Smooth muscle cell (in vitro differentiated cells): Measurements from ENCODE around the gene APLF. TPM values are rescaled to one million over a fixed set of nuclear protein-coding genes. Genes with fewer than 3 reads are reported as not detected.

ENCODE experiments used
- DNase-seq: peaks from one replicate; lab custom pipeline; 2025; ENCODE audit not compliant: unreplicated experiment; lab: John Stamatoyannopoulos, UW
- H2AFZ ChIP-seq: fragments of 200-600 bp; sonication (generic); 2 replicates; pipeline ENCODE4 v1.6.0; 2016; ENCODE audit warnings: antibody characterized with exemption, low read depth, mild to moderate bottlenecking
- H3F3A ChIP-seq: fragments of 200-600 bp; sonication (generic); 2 replicates; pipeline ENCODE4 v1.6.0; 2017; ENCODE audit warnings: antibody characterized with exemption, low read depth
- H3K27ac ChIP-seq: fragments of 200-600 bp; sonication (generic); 2 replicates; pipeline ENCODE4 v1.5.1; 2016; ENCODE audit warnings: low read depth, mild to moderate bottlenecking
- H3K27me3 ChIP-seq: fragments of 200-600 bp; sonication (generic); 2 replicates; pipeline ENCODE4 v1.6.1; 2016; ENCODE audit warnings: low read depth, mild to moderate bottlenecking
- H3K36me3 ChIP-seq: fragments of 200-600 bp; sonication (generic); 2 replicates; pipeline ENCODE4 v1.5.1; 2016; ENCODE audit warnings: low read depth
- H3K4me1 ChIP-seq: fragments of 200-600 bp; sonication (generic); 2 replicates; pipeline ENCODE4 v1.5.1; 2016; ENCODE audit warnings: low read depth
- H3K4me2 ChIP-seq: fragments of 200-600 bp; sonication (generic); 2 replicates; pipeline ENCODE4 v1.6.0; 2016; ENCODE audit warnings: mild to moderate bottlenecking
- H3K4me3 ChIP-seq: fragments of 200-600 bp; sonication (generic); 2 replicates; pipeline ENCODE4 v1.5.1; 2016; ENCODE audit warnings: mild to moderate bottlenecking
- H3K79me2 ChIP-seq: fragments of 200-600 bp; sonication (generic); 2 replicates; pipeline ENCODE4 v1.6.0; 2016; ENCODE audit warnings: low read depth, mild to moderate bottlenecking
- H3K9ac ChIP-seq: fragments of 200-600 bp; sonication (generic); 2 replicates; pipeline ENCODE4 v1.6.0; 2016; ENCODE audit warnings: low read depth
- H3K9me3 ChIP-seq: fragments of 200-600 bp; sonication (generic); replicated peaks from 2 replicates; pipeline ENCODE4 v1.5.1; 2016; ENCODE audit warnings: low read depth
- H4K20me1 ChIP-seq: fragments of 200-600 bp; sonication (generic); 2 replicates; pipeline ENCODE4 v1.6.0; 2016; ENCODE audit warnings: low read depth
- WGBS: methylation state at CpG from one replicate; pipeline ENCODE4 v1.1.7; 2016; ENCODE audit warnings: low lambda C conversion rate; 5-methylcytosine and 5-hydroxymethylcytosine counted together
- polyA plus RNA-seq: library from polyadenylated mRNA; unstranded; fragments of >200 nt; fragmentation: Nextera tagmentation; extraction: Ambion mirVana; gene quantifications from 2 replicates; pipeline ENCODE4 v1.2.1, GENCODE V29; 2016
- total RNA-seq: library from RNA; depleted of rRNA; stranded (reverse); fragments of >200 nt; gene quantifications from 2 replicates; pipeline ENCODE4 v1.2.3, GENCODE V29; 2014
- TF ChIP-seq, protein P1 (sequence below): fragments of 200-600 bp; sonication (generic); IDR thresholded peaks from 2 replicates; pipeline ENCODE4 v1.5.1; 2017; ENCODE audit warnings: borderline replicate concordance, mild to moderate bottlenecking, antibody characterized with exemption; ENCODE audit not compliant: insufficient read depth, poor library complexity, severe bottlenecking

The APLF gene
- total and polyA plus RNA-seq, 2 experiments from 2014 or later: 3.4 to 8.0 TPM

- 12% methylated on average over 11 of the region's 11 CpGs for WGBS
- Histone ChIP-seq H3K36me3 (no peaks in the 10 kb centered on the region), H3K9ac (peak overlapping the region; percentile 96), H3K4me2 (peak overlapping the region; percentile 99), H3K27ac (peak overlapping the region; percentile 96), H2AFZ (peak overlapping the region; percentile 95), H3K4me1 (peaks cover 10% of the 10 kb centered on the region), H3K9me3 (no peaks in the 10 kb centered on the region), H3F3A (peaks cover 9% of the 10 kb centered on the region), H3K79me2 (peaks cover 18% of the 10 kb centered on the region), H4K20me1 (no peaks in the 10 kb centered on the region), H3K27me3 (no peaks in the 10 kb centered on the region), H3K4me3 (peak overlapping the region; percentile 94)
- TF ChIP-seq, protein P1, sequence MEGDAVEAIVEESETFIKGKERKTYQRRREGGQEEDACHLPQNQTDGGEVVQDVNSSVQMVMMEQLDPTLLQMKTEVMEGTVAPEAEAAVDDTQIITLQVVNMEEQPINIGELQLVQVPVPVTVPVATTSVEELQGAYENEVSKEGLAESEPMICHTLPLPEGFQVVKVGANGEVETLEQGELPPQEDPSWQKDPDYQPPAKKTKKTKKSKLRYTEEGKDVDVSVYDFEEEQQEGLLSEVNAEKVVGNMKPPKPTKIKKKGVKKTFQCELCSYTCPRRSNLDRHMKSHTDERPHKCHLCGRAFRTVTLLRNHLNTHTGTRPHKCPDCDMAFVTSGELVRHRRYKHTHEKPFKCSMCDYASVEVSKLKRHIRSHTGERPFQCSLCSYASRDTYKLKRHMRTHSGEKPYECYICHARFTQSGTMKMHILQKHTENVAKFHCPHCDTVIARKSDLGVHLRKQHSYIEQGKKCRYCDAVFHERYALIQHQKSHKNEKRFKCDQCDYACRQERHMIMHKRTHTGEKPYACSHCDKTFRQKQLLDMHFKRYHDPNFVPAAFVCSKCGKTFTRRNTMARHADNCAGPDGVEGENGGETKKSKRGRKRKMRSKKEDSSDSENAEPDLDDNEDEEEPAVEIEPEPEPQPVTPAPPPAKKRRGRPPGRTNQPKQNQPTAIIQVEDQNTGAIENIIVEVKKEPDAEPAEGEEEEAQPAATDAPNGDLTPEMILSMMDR: no peak
- no peak for DNase-seq
These were observed 1.0 kb upstream of the APLF start for GRCh38 chr2:68466361-68466777.

DNA sequence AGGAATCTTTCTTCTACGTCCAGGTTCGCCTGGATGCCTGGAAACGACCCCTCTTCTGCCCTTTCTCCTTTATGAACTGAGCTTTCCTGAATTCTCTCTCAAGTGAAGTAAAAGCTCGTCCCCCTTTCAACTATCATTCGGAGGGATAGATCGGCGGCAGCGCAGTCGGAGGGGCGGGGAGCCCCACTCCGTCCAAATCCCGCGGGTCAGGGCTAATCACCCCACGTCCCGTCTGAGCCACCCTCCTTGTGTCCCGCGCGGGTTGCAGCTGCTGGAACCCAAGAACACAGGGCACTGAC, 658 bp upstream of the APLF start:
- peaks cover 18% of the 10 kb centered on the region for H3K79me2 ChIP-seq
- H3K4me2 ChIP-seq: peak overlapping the region; percentile 99
- H3F3A ChIP-seq: peaks cover 9% of the 10 kb centered on the region
- H2AFZ ChIP-seq: peak overlapping the region; percentile 95
- no peaks in the 10 kb centered on the region for H4K20me1 ChIP-seq
- WGBS: under 1% methylated on average over 18 of the region's 18 CpGs
- DNase-seq: peak; percentile 61
- peak overlapping the region; percentile 96 for H3K9ac ChIP-seq
- H3K4me3 ChIP-seq: peak overlapping the region; percentile 94
- peaks cover 10% of the 10 kb centered on the region for H3K4me1 ChIP-seq
- no peaks in the 10 kb centered on the region for H3K36me3 ChIP-seq
- peak overlapping the region; percentile 96 for H3K27ac ChIP-seq
- no peaks in the 10 kb centered on the region for H3K27me3 ChIP-seq
- TF ChIP-seq, protein P1: no peak
- no peaks in the 10 kb centered on the region for H3K9me3 ChIP-seq

- no peak for DNase-seq
- H3K27me3 ChIP-seq: no peaks in the 10 kb centered on the region
- peaks cover 10% of the 10 kb centered on the region for H3K4me1 ChIP-seq
- peak overlapping the region; percentile 96 for H3K27ac ChIP-seq
- 87% methylated on average over 2 of the region's 2 CpGs for WGBS
- no peaks in the 10 kb centered on the region for H3K9me3 ChIP-seq
- TF ChIP-seq, protein P1: no peak
- H3K79me2 ChIP-seq: peaks cover 18% of the 10 kb centered on the region
- H3K9ac ChIP-seq: peak overlapping the region; percentile 99
- H3K4me2 ChIP-seq: peak overlapping the region; percentile 98
- no peak overlapping the region for H2AFZ ChIP-seq
- peak overlapping the region; percentile 94 for H3K4me3 ChIP-seq
- no peaks in the 10 kb centered on the region for H3K36me3 ChIP-seq
- H3F3A ChIP-seq: peaks cover 9% of the 10 kb centered on the region
- H4K20me1 ChIP-seq: no peaks in the 10 kb centered on the region
These were observed 1.4 kb downstream of the APLF start for GRCh38 chr2:68468801-68469200.

DNA sequence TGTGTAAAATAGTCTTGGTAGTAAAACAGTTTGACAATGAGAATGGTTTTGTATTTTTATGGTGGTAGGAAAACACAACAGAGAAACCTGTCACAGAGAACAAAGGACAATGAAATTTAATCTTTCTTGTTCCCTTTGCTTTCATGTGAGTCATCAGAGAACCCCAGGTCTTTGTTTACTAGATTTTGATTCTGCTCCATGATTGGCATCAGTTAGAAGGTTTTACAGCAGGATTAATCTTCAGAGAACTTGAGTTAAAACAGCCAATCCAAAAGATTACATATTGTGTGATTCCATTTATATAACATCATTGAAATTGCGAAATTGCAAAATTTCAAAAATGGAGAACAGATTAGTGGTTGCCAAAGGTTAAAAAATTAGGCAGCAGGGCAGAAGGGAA, 2.5 kb downstream of the APLF start:
- H2AFZ ChIP-seq: no peak overlapping the region
- DNase-seq: no peak
- no peak overlapping the region for H3K4me3 ChIP-seq
- 87% methylated on average over 1 of the region's 1 CpG for WGBS
- no peaks in the 10 kb centered on the region for H3K9me3 ChIP-seq
- H3K27ac ChIP-seq: peak overlapping the region; percentile 33
- TF ChIP-seq, protein P1: no peak
- H3F3A ChIP-seq: peaks cover 9% of the 10 kb centered on the region
- H3K36me3 ChIP-seq: no peaks in the 10 kb centered on the region
- H3K4me1 ChIP-seq: peaks cover 10% of the 10 kb centered on the region
- no peaks in the 10 kb centered on the region for H4K20me1 ChIP-seq
- H3K4me2 ChIP-seq: no peak overlapping the region
- no peak overlapping the region for H3K9ac ChIP-seq
- peaks cover 18% of the 10 kb centered on the region for H3K79me2 ChIP-seq
- H3K27me3 ChIP-seq: no peaks in the 10 kb centered on the region
